ENCODE measurements around the gene HJV. TPM values are rescaled to one million over a fixed set of nuclear protein-coding genes. Genes with fewer than 3 reads are reported as not detected.

HJV gene
- total and polyA plus RNA-seq, 3 experiments from 2014 or later: not detected

GRCh38 chr1:145995964-145996432 lies 25.5 kb downstream of the HJV start:
- peaks cover 39 to 58% (median 50%) of the 10 kb centered on the region in 3 donors for H3K36me3 Mint-ChIP-seq
- no peak for DNase-seq
- Histone ChIP-seq H3K27me3 (ENCODE audit: insufficient read depth, low read length, poor library complexity, severe bottlenecking) (no peaks in the 10 kb centered on the region), H3K4me3 (ENCODE audit: low read length) (peak overlapping the region; percentile 99), H3K4me1 (ENCODE audit: insufficient read depth, low read length) (peaks cover 55% of the 10 kb centered on the region), H3K27ac (ENCODE audit: low read depth, low read length) (peak overlapping the region; percentile 92), H3K9me3 (ENCODE audit: low read length) (no peaks in the 10 kb centered on the region), H3K36me3 (ENCODE audit: insufficient read depth, low read length) (peaks cover 44% of the 10 kb centered on the region)
- POLR2A ChIA-PET: interaction anchor here (0.9 to 11.4 kb wide), 10 partner anchors 10 to 172 kb away, joined by 3 to 229 read pairs (median 16); partner anchors contain the start of genes ANKRD34A, LIX1L, PEX11B and POLR3C
- H3K9me3 Mint-ChIP-seq: peaks cover 0 to 5% (median 0%) of the 10 kb centered on the region in 5 donors
- H3K4me3 Mint-ChIP-seq: peak overlapping the region; percentile 94 to 99 (median 99)
- peaks cover 0 to 3% of the 10 kb centered on the region in 2 donors for H3K27me3 Mint-ChIP-seq
- CTCF ChIA-PET: interaction anchor here (0.6 to 26.4 kb wide), 8 partner anchors 11 to 151 kb away, joined by 3 to 475 read pairs (median 6); partner anchors contain the start of genes LIX1L, NUDT17, PIAS3 and RBM8A
- peak overlapping the region; percentile 84 to 98 (median 98) for H3K27ac Mint-ChIP-seq
- peaks cover 55 to 68% (median 63%) of the 10 kb centered on the region in 3 donors for H3K4me1 Mint-ChIP-seq

GRCh38 chr1:145995148-145995881 lies 26.2 kb downstream of the HJV start:
- ChIA-PET POLR2A (interaction anchor here (1.1 to 11.4 kb wide), 6 partner anchors 10 to 68 kb away, joined by 4 to 229 read pairs (median 16); partner anchors contain the start of gene RBM8A), CTCF (interaction anchor here (0.6 to 26.4 kb wide), 3 partner anchors 12 to 146 kb away, joined by 3 to 475 read pairs (median 19); no protein-coding TSS in a partner anchor)
- Histone ChIP-seq H3K9me3 (ENCODE audit: low read length) (no peaks in the 10 kb centered on the region), H3K27me3 (ENCODE audit: insufficient read depth, low read length, poor library complexity, severe bottlenecking) (no peaks in the 10 kb centered on the region), H3K4me1 (ENCODE audit: insufficient read depth, low read length) (peaks cover 50% of the 10 kb centered on the region), H3K27ac (ENCODE audit: low read depth, low read length) (peak overlapping the region; percentile 92), H3K4me3 (ENCODE audit: low read length) (peak overlapping the region; percentile 99), H3K36me3 (ENCODE audit: insufficient read depth, low read length) (peaks cover 44% of the 10 kb centered on the region)
- peaks cover 59 to 72% (median 70%) of the 10 kb centered on the region in 3 donors for H3K4me1 Mint-ChIP-seq
- peaks cover 39 to 58% (median 50%) of the 10 kb centered on the region in 3 donors for H3K36me3 Mint-ChIP-seq
- peak overlapping the region; percentile 94 to 99 (median 99) for H3K4me3 Mint-ChIP-seq
- H3K27me3 Mint-ChIP-seq: peaks cover 0 to 3% of the 10 kb centered on the region in 2 donors
- peaks cover 0 to 5% (median 0%) of the 10 kb centered on the region in 5 donors for H3K9me3 Mint-ChIP-seq
- DNase-seq: no peak
- H3K27ac Mint-ChIP-seq: peak overlapping the region; percentile 85 to 98 (median 98)

GRCh38 chr1:145994391-145995120 lies 27.0 kb downstream of the HJV start:
- ChIA-PET CTCF (interaction anchor here (1.0 to 26.4 kb wide), 5 partner anchors 8 to 149 kb away, joined by 3 to 475 read pairs (median 4); partner anchors contain the start of gene NUDT17), POLR2A (interaction anchor here (0.5 to 11.4 kb wide), 7 partner anchors 9 to 167 kb away, joined by 3 to 229 read pairs (median 10); partner anchors contain the start of gene RBM8A)
- DNase-seq: peak in 1 of 5 donors; percentile 56
- Mint-ChIP-seq H3K27ac (peak overlapping the region; percentile 85 to 98 (median 98)), H3K9me3 (peaks cover 0 to 5% (median 0%) of the 10 kb centered on the region in 5 donors), H3K27me3 (no peaks in the 10 kb centered on the region), H3K4me1 (peaks cover 55 to 68% (median 68%) of the 10 kb centered on the region in 3 donors), H3K36me3 (peaks cover 39 to 58% (median 50%) of the 10 kb centered on the region in 3 donors), H3K4me3 (peak overlapping the region; percentile 94 to 99 (median 99))
- H3K27ac ChIP-seq (ENCODE audit: low read depth, low read length): peak overlapping the region; percentile 92
- no peaks in the 10 kb centered on the region for H3K27me3 ChIP-seq (ENCODE audit: insufficient read depth, low read length, poor library complexity, severe bottlenecking)
- H3K36me3 ChIP-seq (ENCODE audit: insufficient read depth, low read length): peaks cover 44% of the 10 kb centered on the region
- peaks cover 47% of the 10 kb centered on the region for H3K4me1 ChIP-seq (ENCODE audit: insufficient read depth, low read length)
- H3K9me3 ChIP-seq (ENCODE audit: low read length): no peaks in the 10 kb centered on the region
- peak overlapping the region; percentile 99 for H3K4me3 ChIP-seq (ENCODE audit: low read length)

- Histone ChIP-seq H3K36me3 (ENCODE audit: insufficient read depth, low read length) (peaks cover 44% of the 10 kb centered on the region), H3K9me3 (ENCODE audit: low read length) (no peaks in the 10 kb centered on the region), H3K27me3 (ENCODE audit: insufficient read depth, low read length, poor library complexity, severe bottlenecking) (no peaks in the 10 kb centered on the region), H3K27ac (ENCODE audit: low read depth, low read length) (peak overlapping the region; percentile 92), H3K4me1 (ENCODE audit: insufficient read depth, low read length) (peaks cover 42% of the 10 kb centered on the region), H3K4me3 (ENCODE audit: low read length) (peak overlapping the region; percentile 99)
- Mint-ChIP-seq H3K4me1 (peaks cover 49 to 64% (median 63%) of the 10 kb centered on the region in 3 donors), H3K9me3 (peaks cover 0 to 5% (median 0%) of the 10 kb centered on the region in 5 donors), H3K27ac (peak overlapping the region; percentile 85 to 98 (median 98)), H3K27me3 (no peaks in the 10 kb centered on the region), H3K4me3 (peak overlapping the region; percentile 94 to 99 (median 99)), H3K36me3 (peaks cover 39 to 58% (median 50%) of the 10 kb centered on the region in 3 donors)
- POLR2A ChIA-PET: interaction anchor here (0.5 to 11.4 kb wide), 6 partner anchors 9 to 166 kb away, joined by 3 to 229 read pairs (median 6); partner anchors contain the start of genes ANKRD34A and POLR3GL
- no peak for DNase-seq
- CTCF ChIA-PET: interaction anchor here (0.9 to 26.4 kb wide), 8 partner anchors 9 to 148 kb away, joined by 3 to 475 read pairs (median 4); partner anchors contain the start of genes LIX1L and NUDT17
These were observed 27.7 kb downstream of the HJV start for GRCh38 chr1:145993618-145994390.

- Histone ChIP-seq H3K36me3 (ENCODE audit: insufficient read depth, low read length) (peaks cover 44% of the 10 kb centered on the region), H3K9me3 (ENCODE audit: low read length) (no peaks in the 10 kb centered on the region), H3K27me3 (ENCODE audit: insufficient read depth, low read length, poor library complexity, severe bottlenecking) (no peaks in the 10 kb centered on the region), H3K4me3 (ENCODE audit: low read length) (peak overlapping the region; percentile 99), H3K27ac (ENCODE audit: low read depth, low read length) (peak overlapping the region; percentile 92), H3K4me1 (ENCODE audit: insufficient read depth, low read length) (peaks cover 42% of the 10 kb centered on the region)
- Mint-ChIP-seq H3K36me3 (peaks cover 39 to 58% (median 50%) of the 10 kb centered on the region in 3 donors), H3K27ac (peak overlapping the region; percentile 86 to 98 (median 98)), H3K9me3 (peaks cover 0 to 5% (median 0%) of the 10 kb centered on the region in 5 donors), H3K4me1 (peaks cover 47 to 64% (median 63%) of the 10 kb centered on the region in 3 donors), H3K4me3 (peak overlapping the region; percentile 94 to 99 (median 99)), H3K27me3 (no peaks in the 10 kb centered on the region)
- no peak for DNase-seq
- ChIA-PET CTCF (interaction anchor here (0.9 to 26.4 kb wide), 8 partner anchors 9 to 148 kb away, joined by 3 to 475 read pairs (median 4); partner anchors contain the start of genes LIX1L and NUDT17), POLR2A (interaction anchor here (1.2 to 11.4 kb wide), 4 partner anchors 9 to 29 kb away, joined by 5 to 229 read pairs (median 8); partner anchors contain the start of genes ANKRD34A and POLR3GL)
These were observed 28.4 kb downstream of the HJV start for GRCh38 chr1:145992958-145993617.

GRCh38 chr1:145992502-145992936 lies 29.0 kb downstream of the HJV start:
- H3K4me3 Mint-ChIP-seq: peak overlapping the region; percentile 94 to 99 (median 99)
- H3K4me1 Mint-ChIP-seq: peaks cover 47 to 64% (median 63%) of the 10 kb centered on the region in 3 donors
- no peaks in the 10 kb centered on the region for H3K27me3 Mint-ChIP-seq

More at GRCh38 chr1:145992502-145992936, 29.0 kb downstream of the HJV start:
- CTCF ChIA-PET: interaction anchor here (1.0 to 26.4 kb wide), 6 partner anchors 10 to 147 kb away, joined by 3 to 475 read pairs (median 6); partner anchors contain the start of gene NUDT17
- POLR2A ChIA-PET: interaction anchor here (1.2 to 11.4 kb wide), 3 partner anchors 13 to 28 kb away, joined by 5 to 229 read pairs (median 5); partner anchors contain the start of genes ANKRD34A and POLR3GL
- peaks cover 0 to 5% (median 0%) of the 10 kb centered on the region in 5 donors for H3K9me3 Mint-ChIP-seq
- Histone ChIP-seq H3K27ac (ENCODE audit: low read depth, low read length) (peak overlapping the region; percentile 92), H3K4me1 (ENCODE audit: insufficient read depth, low read length) (peaks cover 43% of the 10 kb centered on the region), H3K9me3 (ENCODE audit: low read length) (no peaks in the 10 kb centered on the region), H3K36me3 (ENCODE audit: insufficient read depth, low read length) (peaks cover 44% of the 10 kb centered on the region), H3K4me3 (ENCODE audit: low read length) (peak overlapping the region; percentile 99), H3K27me3 (ENCODE audit: insufficient read depth, low read length, poor library complexity, severe bottlenecking) (no peaks in the 10 kb centered on the region)
- peak overlapping the region; percentile 69 to 98 (median 86) for H3K27ac Mint-ChIP-seq
- DNase-seq: no peak
- H3K36me3 Mint-ChIP-seq: peaks cover 39 to 58% (median 50%) of the 10 kb centered on the region in 3 donors
